HL-60/S4 treated with retinoic acid at 250 ng/mL for 4 days and 3 days (cell line): ENCODE measurements around the gene XKR3.
"Not testable (repeated sequence)": the region's sequence is repeated elsewhere in the genome, so short reads cannot be mapped to it uniquely, and the experiment has no call there.

Experiments used
- in situ Hi-C: fragments of 300-500 bp; cut with MboI; formaldehyde crosslinking; loops from 2 replicates; pipeline ENCODE4 v1.7.0; 2022; ENCODE audit warnings: low sequenced_read_pairs

Gene XKR3

DNA sequence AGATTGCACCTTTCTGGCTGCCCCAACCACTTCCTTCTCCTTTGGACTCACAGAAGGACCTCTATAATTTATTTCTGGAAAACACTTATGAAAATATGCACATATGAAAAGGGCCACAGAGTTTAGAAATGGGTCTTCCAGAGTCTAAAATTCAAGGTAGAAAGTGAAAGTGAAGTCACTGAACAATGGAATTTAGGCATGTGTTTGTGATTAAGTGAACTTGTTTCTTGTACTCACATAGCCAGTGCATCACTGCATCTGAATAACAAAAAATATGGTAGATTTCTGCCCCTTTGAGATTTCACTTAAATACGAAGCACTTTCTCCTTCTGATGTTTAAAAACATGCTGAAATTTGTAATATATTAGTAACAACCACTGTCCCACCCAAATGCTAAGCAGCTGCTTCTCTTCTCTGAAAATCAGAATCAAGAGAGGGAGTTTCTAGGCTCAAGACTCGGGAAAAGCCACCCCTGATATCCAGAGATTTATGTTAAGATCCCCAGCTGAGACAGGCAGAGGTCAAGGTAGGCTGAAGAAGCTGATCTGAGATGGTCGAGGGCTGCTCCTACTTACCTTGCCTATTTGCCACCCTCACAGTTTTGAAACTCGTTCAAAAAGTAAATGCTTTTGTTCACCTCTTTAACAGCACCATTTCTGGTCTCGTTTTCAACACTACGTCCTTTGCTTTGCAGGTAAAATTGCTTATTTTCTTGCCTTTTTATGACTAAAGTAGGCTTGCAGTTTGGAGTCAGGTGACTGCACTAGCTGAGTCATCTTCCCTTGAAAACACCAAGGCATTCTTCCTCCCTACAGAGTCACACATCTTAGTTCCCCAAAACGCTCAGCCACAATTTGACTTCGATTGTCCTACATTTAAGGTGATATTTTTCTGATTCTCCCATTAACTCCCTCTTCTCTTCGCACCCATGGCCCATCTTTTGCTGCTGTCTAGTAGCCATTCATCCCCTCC, at the start of gene XKR3:
TSS of gene XKR3 (minus strand) at position 696 of the 972 bp plus-strand sequence. CDS start 17,338 bp downstream, outside the sequence.
- in situ Hi-C loops, result loop anchor here (25.0 kb wide), 1 partner anchor 88 kb away; no protein-coding TSS in a partner anchor

DNA sequence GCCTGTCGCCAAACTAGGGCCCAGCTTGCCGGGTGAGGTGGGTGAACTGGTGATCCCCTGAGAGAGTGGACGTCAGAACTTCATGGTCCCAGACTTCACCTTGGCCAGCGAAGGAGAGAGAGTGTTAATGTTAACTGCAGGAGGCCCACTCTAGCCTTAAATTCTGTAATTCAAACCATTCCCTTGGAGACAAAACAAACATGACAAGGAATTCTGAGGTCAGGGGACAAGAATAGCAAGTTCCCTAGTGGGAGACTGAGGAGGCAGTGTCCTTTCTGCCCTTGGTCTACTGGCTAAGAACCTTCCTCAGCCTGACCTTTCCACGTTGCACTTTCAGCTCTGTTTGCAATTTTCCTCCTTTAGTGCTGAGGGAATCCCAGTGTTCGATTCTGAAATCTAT, 44.4 kb upstream of the XKR3 start:
- in situ Hi-C loops, result not testable (repeated sequence)

DNA sequence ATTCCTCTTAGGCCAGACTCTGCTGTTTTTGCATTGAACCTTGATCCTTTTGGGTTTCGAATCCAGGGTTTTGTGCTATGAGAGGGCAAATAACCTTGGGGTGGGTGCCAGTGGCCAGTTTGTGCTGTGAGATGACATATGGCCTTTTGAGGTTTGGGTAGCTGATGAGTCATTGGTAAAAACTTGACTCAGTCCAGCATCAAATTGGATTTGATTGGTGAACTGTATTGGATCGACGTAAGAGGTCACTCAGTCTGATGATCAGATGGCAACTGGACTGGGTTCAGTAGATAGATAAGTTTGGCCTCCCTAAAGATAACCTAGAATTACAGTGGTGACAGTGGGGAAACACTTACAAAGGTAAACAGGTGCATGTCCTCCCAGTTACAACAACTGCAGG, 41.0 kb upstream of the XKR3 start:
- in situ Hi-C loops, result no loop called here

DNA sequence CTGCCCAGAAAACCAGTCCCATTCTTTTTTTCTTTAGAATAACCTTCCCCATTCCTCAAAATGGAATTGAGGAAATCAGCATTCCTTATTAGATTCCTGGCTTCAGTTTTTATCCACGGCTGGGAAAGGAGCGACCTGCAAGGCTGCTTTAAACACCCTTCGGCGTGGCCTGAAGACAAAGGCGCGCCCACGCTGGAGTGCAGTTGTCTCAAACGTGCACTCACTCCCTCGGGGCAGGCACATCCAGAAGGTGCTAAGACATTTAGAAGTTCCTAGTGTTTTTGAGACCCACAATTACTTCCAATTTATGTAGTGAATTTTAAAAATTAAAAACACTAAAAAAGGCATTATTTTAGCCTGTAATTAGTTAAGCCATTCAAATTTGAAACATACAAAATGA, 31.6 kb upstream of the XKR3 start:
- in situ Hi-C loops, result not testable (repeated sequence)

DNA sequence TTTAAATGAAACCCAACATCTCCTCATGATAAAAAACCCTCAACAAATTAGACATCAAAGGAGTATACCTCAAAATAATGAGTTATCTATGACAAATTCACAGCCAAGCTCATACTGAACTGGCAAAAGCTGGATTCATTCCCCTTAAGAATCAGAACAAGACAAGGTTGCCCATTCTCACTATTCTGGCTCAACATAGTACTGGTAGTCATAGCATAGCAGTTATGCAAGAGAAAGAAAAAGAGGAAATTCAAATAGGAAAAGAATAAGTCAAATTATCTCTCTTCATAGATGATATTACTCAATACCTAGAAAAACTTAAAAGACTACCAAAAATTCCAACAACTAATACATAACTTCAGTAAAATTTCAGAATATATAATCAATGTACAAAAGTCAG, 29.4 kb upstream of the XKR3 start:
- in situ Hi-C loops, result no loop called here

DNA sequence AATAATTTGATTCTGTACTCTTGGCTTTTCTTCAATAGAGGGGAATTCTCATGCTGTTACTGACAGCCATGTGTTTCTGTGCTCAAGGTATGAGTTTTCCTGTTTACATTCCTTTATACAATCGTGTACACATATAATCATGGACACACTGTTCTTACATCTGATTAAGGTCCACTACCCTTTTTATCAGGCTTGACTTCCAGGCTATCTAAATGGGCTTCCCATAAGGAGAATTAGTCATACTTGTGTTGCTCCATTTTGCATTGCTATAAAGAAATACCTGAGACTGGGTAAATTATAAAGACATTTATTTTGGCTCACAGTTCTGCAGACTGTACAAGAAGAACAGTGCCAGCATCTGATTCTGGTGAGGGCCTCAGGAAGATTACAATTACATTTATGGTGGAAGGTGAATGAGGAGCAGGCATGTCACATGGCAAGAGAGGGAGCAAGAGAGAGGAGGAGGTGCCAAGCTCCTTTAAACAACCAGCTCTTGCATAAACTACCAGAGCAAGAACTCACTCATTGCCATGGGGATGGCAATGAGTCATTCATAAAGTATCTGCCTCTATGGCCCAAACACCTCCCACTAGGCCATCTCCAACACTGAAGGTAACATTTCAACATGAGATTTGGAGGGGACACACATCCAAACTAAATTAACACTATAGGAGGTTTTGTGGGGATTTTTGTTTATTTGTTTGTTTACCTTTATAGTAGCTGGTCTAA, 26.2 kb upstream of the XKR3 start:
- in situ Hi-C loops, result not testable (repeated sequence)

DNA sequence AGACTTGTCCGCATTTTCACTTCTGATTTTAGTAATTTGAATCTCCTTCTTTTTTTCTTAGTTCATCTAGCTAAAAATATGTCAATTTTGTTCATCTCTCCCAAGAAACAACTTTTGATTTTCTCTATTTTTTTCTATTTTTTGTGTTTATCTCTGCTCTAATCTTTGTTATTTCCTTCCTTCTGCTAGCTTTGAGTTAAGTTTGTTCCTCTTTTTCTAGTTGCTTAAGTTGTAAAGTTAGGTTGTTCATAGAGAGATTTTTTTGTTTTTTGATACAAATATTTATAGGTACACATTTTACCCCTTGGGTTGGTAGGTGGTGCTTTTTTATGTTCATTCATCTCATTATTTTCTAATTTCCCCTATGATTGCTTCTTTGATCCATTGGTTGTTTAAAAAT, 22.1 kb upstream of the XKR3 start:
- in situ Hi-C loops, result loop anchor here (25.0 kb wide), 1 partner anchor 110 kb away; no protein-coding TSS in a partner anchor

DNA sequence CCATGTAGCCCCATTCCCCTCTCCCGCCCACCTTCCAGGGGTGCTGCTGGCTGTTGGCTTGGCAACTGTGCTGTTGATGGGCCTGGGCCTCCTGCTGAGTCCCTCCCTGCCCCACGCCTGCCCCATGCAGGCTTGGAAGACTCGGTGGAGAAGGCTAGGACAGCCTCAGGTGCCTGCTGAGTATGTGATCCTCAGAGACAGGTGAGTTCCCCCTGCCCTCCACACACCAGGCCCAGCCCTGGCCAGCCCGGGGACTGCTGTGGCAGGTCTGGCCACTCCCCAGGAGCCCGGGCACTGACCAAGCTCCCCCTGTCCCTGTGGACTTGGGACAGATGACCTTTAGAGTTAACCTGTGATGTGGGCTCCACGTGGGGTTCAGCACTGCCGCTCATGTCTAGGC, 20.7 kb upstream of the XKR3 start:
- in situ Hi-C loops, result loop anchor here (25.0 kb wide), 1 partner anchor 109 kb away; no protein-coding TSS in a partner anchor

DNA sequence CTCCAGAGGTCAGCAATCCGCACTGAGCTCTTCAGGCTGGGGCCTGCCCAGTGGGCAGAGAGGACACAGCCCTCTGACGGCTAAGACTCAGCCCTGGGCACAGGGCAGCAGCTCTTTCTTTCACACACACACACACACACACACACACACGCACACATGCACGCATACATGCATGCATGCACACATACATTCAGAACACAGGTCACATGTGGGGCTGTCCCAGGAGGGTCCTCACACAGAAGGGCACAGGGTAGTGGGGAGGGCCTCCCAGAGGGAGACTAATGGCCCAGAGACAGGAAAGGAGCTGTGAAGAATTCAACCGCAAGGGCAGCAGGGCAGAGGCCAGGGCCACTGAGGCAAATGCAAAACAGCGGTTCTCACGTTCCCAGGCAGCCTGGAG, 20.3 kb upstream of the XKR3 start:
- in situ Hi-C loops, result loop anchor here (25.0 kb wide), 1 partner anchor 108 kb away; no protein-coding TSS in a partner anchor

DNA sequence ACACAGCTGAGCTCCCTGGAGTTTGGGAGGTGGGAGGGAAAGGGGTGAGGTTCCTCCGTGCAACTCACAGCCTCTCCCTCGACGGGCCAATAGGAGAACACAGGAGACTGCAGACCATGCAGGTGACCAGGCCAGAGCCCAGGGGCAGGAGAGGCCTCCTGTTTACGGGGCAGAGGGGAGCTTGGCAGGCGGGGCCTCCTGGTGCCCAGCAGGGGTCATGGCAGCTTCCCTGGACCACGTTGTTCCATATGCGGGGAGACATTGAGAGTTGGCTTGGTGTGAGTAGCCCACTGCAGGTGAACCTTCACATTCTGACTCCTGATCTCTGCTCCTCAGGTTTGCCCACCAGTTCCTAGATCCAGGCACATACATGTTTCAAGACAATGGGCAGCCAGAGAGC, 19.3 kb upstream of the XKR3 start:
- in situ Hi-C loops, result loop anchor here (25.0 kb wide), 1 partner anchor 107 kb away; no protein-coding TSS in a partner anchor

DNA sequence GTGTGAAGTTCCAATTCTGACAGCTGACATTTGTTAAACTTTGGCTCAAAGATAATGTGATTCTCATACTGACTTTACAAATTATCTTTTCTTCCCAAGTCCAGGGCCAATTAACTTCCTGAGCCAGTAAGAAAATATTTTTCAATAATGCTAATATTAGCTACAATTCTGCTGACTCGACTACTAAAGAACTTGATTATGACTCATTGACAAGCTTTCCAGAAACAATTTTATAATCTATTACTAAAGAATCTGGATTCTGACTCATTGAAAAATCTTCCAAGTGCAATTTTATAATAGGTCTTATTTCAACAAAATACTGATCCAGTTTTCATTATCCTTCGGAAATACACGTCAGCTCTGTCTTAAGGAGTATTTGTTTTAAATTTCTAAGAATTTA, 12.9 kb upstream of the XKR3 start:
- in situ Hi-C loops, result loop anchor here (25.0 kb wide), 1 partner anchor 101 kb away; no protein-coding TSS in a partner anchor

DNA sequence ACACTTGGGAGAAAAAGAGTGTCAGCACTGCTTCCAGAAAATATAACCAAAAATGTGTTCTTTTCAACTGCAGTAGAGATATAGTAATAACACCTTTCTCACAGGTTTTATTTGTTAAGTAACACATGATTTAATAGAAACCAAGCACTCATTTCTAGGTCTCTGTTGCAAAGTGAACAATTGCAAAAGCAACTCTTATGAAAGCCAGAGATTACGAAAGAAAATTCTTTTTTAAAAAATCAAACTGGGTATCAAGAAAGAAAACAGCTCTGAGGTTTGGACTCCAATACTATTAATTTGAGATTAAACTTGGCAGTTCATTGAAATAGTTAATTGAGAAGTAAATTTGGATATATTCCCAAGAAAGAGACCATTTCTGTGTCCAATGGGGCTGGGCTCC, 9.8 kb upstream of the XKR3 start:
- in situ Hi-C loops, result loop anchor here (25.0 kb wide), 1 partner anchor 98 kb away; no protein-coding TSS in a partner anchor

DNA sequence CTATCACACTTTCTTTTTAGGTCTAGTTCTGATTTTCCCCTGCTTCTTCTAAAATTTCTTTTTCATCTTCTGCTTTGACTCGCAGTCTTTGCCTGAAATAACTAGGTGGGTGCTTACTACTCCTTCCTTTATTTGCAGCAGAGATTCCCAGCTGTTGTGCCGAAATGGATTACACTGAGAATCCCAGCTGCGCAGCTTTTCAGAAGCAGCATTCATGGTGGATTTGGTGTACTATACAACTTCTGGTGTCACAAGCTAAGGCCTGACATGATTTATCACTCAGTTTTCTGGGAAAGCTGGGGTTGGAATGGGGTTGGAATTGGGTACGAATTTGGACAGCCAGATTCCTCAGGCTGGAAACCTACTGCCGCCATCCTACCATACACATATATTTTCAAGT, 6.0 kb upstream of the XKR3 start:
- in situ Hi-C loops, result loop anchor here (25.0 kb wide), 1 partner anchor 94 kb away; no protein-coding TSS in a partner anchor

DNA sequence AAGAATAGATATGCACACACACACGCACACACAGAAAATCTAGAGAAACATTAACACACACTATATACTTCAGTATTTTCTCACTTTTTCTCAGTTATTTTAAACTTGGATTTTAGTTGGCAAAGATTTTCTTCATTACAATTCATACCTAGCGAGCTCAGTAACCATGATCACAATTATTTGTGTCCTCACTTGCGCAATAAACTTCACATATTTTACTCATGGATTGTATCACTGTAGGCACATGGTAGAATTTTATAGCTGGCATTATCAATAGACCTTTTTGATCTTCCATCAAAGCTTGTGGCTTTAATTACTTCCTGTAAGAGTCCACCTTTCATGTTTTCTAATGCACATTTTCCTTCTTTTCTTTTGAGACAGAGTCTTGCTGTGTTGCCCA, 4.8 kb upstream of the XKR3 start:
- in situ Hi-C loops, result loop anchor here (25.0 kb wide), 1 partner anchor 93 kb away; no protein-coding TSS in a partner anchor

DNA sequence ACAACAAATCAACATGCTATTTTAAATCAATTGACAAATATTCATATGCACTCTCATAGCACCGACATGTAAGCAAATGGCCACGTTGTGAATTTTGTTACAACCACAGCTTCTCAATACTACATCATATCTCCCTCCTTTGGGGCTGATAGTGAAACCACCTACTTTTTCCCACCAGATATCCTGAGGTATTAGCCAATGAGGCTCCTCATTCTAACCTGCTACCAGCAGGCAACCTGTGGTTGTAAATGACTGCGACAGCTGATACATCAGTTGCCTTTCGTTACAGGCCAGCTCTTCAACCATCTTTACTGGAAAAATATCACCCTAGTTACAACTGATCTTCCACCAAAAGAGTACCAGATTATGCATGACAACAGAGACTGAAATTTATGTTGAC, 3.7 kb upstream of the XKR3 start:
- in situ Hi-C loops, result loop anchor here (25.0 kb wide), 1 partner anchor 92 kb away; no protein-coding TSS in a partner anchor

DNA sequence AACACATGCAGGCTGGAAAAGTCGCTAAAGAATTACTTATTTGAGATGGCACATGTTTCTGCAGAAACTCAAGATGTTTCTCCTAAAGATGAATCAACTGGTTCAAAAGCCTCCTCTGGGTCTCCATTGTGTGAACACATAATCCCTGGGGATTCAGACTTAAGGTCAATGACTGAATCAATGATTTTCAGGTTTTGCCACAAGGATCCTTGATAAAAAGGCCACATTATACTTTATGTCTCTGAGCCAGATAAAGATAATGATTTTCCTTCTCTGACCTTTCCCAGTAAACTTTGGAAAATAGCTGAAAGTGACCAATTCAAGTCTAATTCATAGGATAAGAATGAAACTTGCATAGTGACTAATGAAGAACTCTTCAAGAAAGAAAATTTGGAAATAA, 2.3 kb upstream of the XKR3 start:
- in situ Hi-C loops, result loop anchor here (25.0 kb wide), 1 partner anchor 90 kb away; no protein-coding TSS in a partner anchor

DNA sequence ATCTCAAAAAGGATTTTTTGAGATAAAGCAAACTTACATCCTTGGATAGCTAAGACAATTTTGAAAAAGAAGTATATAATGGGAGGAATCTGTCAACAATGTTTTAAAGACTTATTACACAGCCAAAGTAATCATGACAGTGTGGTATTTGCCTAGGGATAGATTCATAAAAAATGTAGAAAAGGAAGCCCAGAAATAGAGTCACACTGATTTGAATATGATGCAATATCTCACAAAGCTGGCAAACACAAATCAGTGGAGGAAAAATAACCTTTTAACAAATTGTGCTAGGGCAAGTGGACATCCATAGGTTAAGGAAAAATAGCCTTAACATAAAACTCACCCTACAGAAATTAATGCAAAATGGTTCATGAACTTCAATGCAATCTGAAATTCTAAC, 6.0 kb downstream of the XKR3 start:
- in situ Hi-C loops, result no loop called here

DNA sequence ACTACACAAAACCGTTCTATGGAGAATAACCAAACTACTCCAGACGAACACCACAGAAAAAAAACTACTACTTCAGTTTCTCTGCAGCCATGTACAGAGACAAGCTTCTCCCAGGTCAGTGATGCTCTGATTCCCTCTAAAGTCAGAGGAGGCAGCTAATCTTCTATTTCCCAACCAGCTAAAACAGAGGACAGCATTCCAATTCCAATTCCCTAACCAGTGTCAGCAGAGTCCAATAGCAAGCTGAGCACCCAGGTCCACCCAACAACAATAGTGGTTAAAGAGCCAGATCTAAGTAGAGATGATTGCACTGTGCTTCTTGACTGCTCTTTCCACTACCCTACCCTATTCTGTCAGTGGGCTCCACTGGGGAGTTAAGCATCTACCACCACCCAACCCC, 6.7 kb downstream of the XKR3 start:
- in situ Hi-C loops, result no loop called here

DNA sequence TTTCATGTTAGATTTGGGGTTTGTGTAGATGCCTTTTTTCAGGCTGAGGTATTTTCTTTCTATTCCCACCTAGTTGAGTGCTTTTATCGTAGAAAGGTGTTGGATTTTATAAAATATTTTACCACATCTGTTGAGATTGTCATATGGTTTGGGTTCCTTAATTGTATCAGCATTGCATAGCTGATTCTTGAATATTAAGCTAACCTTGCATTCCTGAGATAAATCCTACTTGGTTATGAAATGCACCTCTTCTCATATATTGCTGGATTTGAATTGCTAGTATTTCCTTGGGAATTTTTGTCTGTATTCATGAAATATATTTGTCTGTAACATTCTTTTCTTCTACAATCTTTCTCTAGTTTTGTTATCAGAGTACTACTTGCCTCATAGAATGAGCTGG, 10.1 kb downstream of the XKR3 start:
- in situ Hi-C loops, result no loop called here

DNA sequence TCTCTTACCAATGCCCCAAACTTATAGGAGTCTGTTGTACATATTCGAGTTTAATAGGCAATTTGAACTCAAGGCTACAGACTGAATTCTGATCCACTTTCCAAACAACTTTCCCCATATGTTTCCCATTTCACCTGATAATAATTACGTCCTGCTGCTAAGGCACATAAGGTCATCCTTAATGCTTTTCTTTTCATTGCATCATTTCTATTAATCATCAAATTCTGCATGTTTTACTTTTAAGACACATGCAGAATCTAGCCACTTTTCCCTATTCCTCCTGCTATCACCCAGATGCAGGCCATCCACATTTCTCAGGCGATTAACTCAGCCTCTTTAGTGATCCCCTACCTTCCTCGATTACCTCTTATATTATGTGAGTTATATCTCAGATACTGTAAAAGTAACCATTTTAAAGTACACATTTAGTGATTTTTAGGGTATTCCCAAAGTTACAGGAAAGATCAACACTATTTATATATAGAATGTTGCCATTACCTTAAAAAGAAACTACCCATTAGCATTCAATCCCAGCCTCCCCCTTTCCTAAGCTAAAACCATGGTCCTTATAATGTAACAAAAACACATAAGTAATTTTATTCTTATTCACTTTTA, 14.9 kb downstream of the XKR3 start:
- in situ Hi-C loops, result no loop called here

DNA sequence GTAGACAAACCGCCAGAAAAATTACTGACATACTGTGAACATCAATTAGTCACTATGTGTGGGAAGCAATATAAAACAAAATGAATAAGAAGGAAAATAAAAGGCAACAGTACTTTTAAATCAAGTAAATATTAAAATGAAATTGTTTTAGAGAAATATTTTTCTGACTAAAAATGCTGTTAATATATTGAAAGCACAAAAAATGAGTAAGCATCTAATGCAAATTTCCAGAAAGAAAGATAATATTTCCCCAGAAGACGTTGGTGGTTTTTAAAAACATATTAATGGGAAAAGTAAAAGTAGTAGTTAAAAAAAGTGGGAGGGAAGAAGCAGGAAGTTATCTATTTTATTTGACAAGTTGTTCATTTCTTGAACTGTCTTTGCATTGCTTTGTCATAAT, 16.5 kb downstream of the XKR3 start:
- in situ Hi-C loops, result no loop called here
